HUES64 (cell line): ENCODE results near the gene CSKMT.
"Not testable (repeated sequence)": the region's sequence is repeated elsewhere in the genome, so short reads cannot be mapped to it uniquely, and the experiment has no call there.

Experiments
- H3K27ac ChIP-seq: 2 replicates; pipeline ENCODE4 v1.7.0; 2013; ENCODE audit warnings: low read depth, low read length, inconsistent platforms
- H3K27me3 ChIP-seq: 2 replicates; pipeline ENCODE4 v1.6.1; 2013; ENCODE audit warnings: mild to moderate bottlenecking, low read length; ENCODE audit not compliant: insufficient read depth
- H3K36me3 ChIP-seq: 2 replicates; pipeline ENCODE4 v1.6.1; 2013; ENCODE audit warnings: mild to moderate bottlenecking, low read length; ENCODE audit not compliant: insufficient read depth
- H3K4me1 ChIP-seq: 2 replicates; pipeline ENCODE4 v1.6.1; 2013; ENCODE audit warnings: mild to moderate bottlenecking, low read length, moderate library complexity; ENCODE audit not compliant: insufficient read depth
- H3K4me3 ChIP-seq: 2 replicates; pipeline ENCODE4 v1.5.1; 2013; ENCODE audit warnings: mild to moderate bottlenecking, low read length, moderate library complexity
- H3K9ac ChIP-seq: 2 replicates; pipeline ENCODE4 v1.6.1; 2013; ENCODE audit warnings: mild to moderate bottlenecking, low read depth, low read length
- H3K9me3 ChIP-seq: 2 replicates; pipeline ENCODE4 v1.6.1; 2013; ENCODE audit warnings: low read depth, low read length; ENCODE audit not compliant: insufficient read depth
- WGBS: fragments of 150-250, 120-280 bp; methylation state at CpG from one replicate; pipeline ENCODE4 v1.1.7; 2013; ENCODE audit warnings: missing lambda C conversion rate; 5-methylcytosine and 5-hydroxymethylcytosine counted together

CSKMT gene

GRCh38 chr11:62645946-62646824 lies 18.9 kb upstream of the CSKMT start, which contains the start of gene GANAB:
Gene GANAB, minus strand, starts transcription at chr11:62646613. Its CDS starts 14 bp downstream, at chr11:62646599.
- WGBS = under 1% methylated on average over 73 of the region's 73 CpGs
- peak within 1 kb of the TSS; percentile 99 for H3K9ac ChIP-seq
- no peaks in the 10 kb centered on the region for H3K9me3 ChIP-seq
- H3K27me3 ChIP-seq = no peaks in the 10 kb centered on the region
- H3K4me1 ChIP-seq = no peaks in the 10 kb centered on the region
- H3K36me3 ChIP-seq = peaks cover 48% of the 10 kb centered on the region
- H3K27ac ChIP-seq = peak within 1 kb of the TSS; percentile 93
- peak within 1 kb of the TSS; percentile 92 for H3K4me3 ChIP-seq

- Histone ChIP-seq H3K4me3 (0 out of 2 replicates have a peak overlapping the region, but pooled peaks have one; percentile 28), H3K9ac (no peak overlapping the region), H3K4me1 (no peaks in the 10 kb centered on the region), H3K27me3 (no peaks in the 10 kb centered on the region), H3K36me3 (peaks cover 48% of the 10 kb centered on the region), H3K27ac (peak overlapping the region; percentile 16; the same call in 1 of the 2 replicates), H3K9me3 (no peaks in the 10 kb centered on the region)
- WGBS = 78% methylated on average over 31 of the region's 32 CpGs
These were observed 18.1 kb upstream of the CSKMT start for GRCh38 chr11:62646825-62647608.

GRCh38 chr11:62647609-62648005 lies 17.5 kb upstream of the CSKMT start:
- H3K27ac ChIP-seq = no peak overlapping the region
- H3K4me3 ChIP-seq = no peak overlapping the region
- H3K9me3 ChIP-seq = no peaks in the 10 kb centered on the region
- H3K36me3 ChIP-seq = peaks cover 47% of the 10 kb centered on the region
- WGBS = 93% methylated on average over 6 of the region's 6 CpGs
- no peaks in the 10 kb centered on the region for H3K4me1 ChIP-seq
- no peaks in the 10 kb centered on the region for H3K27me3 ChIP-seq
- no peak overlapping the region for H3K9ac ChIP-seq

GRCh38 chr11:62648185-62648966 lies 16.7 kb upstream of the CSKMT start:
- 95% methylated on average over 24 of the region's 24 CpGs for WGBS
- Histone ChIP-seq H3K36me3 (peaks cover 40% of the 10 kb centered on the region), H3K27ac (no peak overlapping the region), H3K9me3 (no peaks in the 10 kb centered on the region), H3K9ac (no peak overlapping the region), H3K4me3 (no peak overlapping the region), H3K4me1 (no peaks in the 10 kb centered on the region), H3K27me3 (no peaks in the 10 kb centered on the region)

GRCh38 chr11:62648967-62649364 lies 16.1 kb upstream of the CSKMT start:
- H3K36me3 ChIP-seq = peaks cover 34% of the 10 kb centered on the region
- H3K27ac ChIP-seq = no peak overlapping the region
- H3K27me3 ChIP-seq = no peaks in the 10 kb centered on the region
- H3K9ac ChIP-seq = no peak overlapping the region
- H3K4me3 ChIP-seq = no peak overlapping the region
- H3K9me3 ChIP-seq = no peaks in the 10 kb centered on the region
- no peaks in the 10 kb centered on the region for H3K4me1 ChIP-seq
- 97% methylated on average over 10 of the region's 11 CpGs for WGBS

- Histone ChIP-seq H3K9ac (no peak overlapping the region), H3K4me3 (no peak overlapping the region), H3K4me1 (no peaks in the 10 kb centered on the region), H3K27ac (no peak overlapping the region), H3K36me3 (peaks cover 29% of the 10 kb centered on the region), H3K9me3 (no peaks in the 10 kb centered on the region), H3K27me3 (no peaks in the 10 kb centered on the region)
- 95% methylated on average over 11 of the region's 11 CpGs for WGBS
These were observed 15.6 kb upstream of the CSKMT start for GRCh38 chr11:62649486-62649885.

GRCh38 chr11:62650283-62650682 lies 14.8 kb upstream of the CSKMT start:
- H3K9me3 ChIP-seq, H3K27ac ChIP-seq, H3K4me3 ChIP-seq, H3K27me3 ChIP-seq, H3K4me1 ChIP-seq, H3K9ac ChIP-seq: not testable (repeated sequence)
- peaks cover 25% of the 10 kb centered on the region for H3K36me3 ChIP-seq
- 95% methylated on average over 12 of the region's 12 CpGs for WGBS

GRCh38 chr11:62652161-62653006 lies 12.7 kb upstream of the CSKMT start:
- H3K27me3 ChIP-seq = no peaks in the 10 kb centered on the region

GRCh38 chr11:62654297-62654696 lies 10.8 kb upstream of the CSKMT start:
- 97% methylated on average over 11 of the region's 11 CpGs for WGBS
- H3K9me3 ChIP-seq = no peaks in the 10 kb centered on the region
- no peak overlapping the region for H3K27ac ChIP-seq
- H3K4me1 ChIP-seq = no peaks in the 10 kb centered on the region
- no peak overlapping the region for H3K4me3 ChIP-seq
- no peaks in the 10 kb centered on the region for H3K27me3 ChIP-seq
- no peak overlapping the region for H3K9ac ChIP-seq
- H3K36me3 ChIP-seq = peaks cover 9% of the 10 kb centered on the region

More at GRCh38 chr11:62652161-62653006, 12.7 kb upstream of the CSKMT start:
- peaks cover 25% of the 10 kb centered on the region for H3K36me3 ChIP-seq
- peak overlapping the region; percentile 87 for H3K9ac ChIP-seq
- WGBS = 41% methylated on average over 16 of the region's 16 CpGs
- H3K27ac ChIP-seq = peak overlapping the region; percentile 80
- peak overlapping the region; percentile 79 for H3K4me3 ChIP-seq
- H3K9me3 ChIP-seq = no peaks in the 10 kb centered on the region
- H3K4me1 ChIP-seq = no peaks in the 10 kb centered on the region

GRCh38 chr11:62656796-62657429 lies 8.2 kb upstream of the CSKMT start:
- Histone ChIP-seq H3K36me3 (peaks cover 5% of the 10 kb centered on the region), H3K27ac (no peak overlapping the region), H3K9ac (no peak overlapping the region), H3K4me3 (no peak overlapping the region), H3K9me3 (no peaks in the 10 kb centered on the region), H3K4me1 (no peaks in the 10 kb centered on the region), H3K27me3 (no peaks in the 10 kb centered on the region)
- WGBS = 64% methylated on average over 5 of the region's 5 CpGs
